SJSA1 (cell line): ENCODE data around the gene SDHAF4. TPM values are rescaled to one million over a fixed set of nuclear protein-coding genes. Genes with fewer than 3 reads are reported as not detected.
"Not testable (repeated sequence)": the region's sequence is repeated elsewhere in the genome, so short reads cannot be mapped to it uniquely, and the experiment has no call there.

Source experiments
- DNase-seq, 2 experiments: peaks; one replicate each; pipeline ENCODE4 v3.0.0-alpha.2; 2015 to 2020; ENCODE audit warnings: low spot score in 2 of 2, low read depth in 1 of 2
- H3K27ac ChIP-seq: fragments of 250-450 bp; sonication (Bioruptor Pico); 2 replicates; pipeline ENCODE4 v1.5.1; 2020; ENCODE audit warnings: mild to moderate bottlenecking, moderate library complexity
- H3K27me3 ChIP-seq: fragments of 250-450 bp; sonication (Bioruptor Pico); replicated peaks from 2 replicates; pipeline ENCODE4 v1.5.1; 2020; ENCODE audit warnings: mild to moderate bottlenecking, moderate library complexity
- H3K36me3 ChIP-seq: fragments of 250-450 bp; sonication (Bioruptor Pico); 2 replicates; pipeline ENCODE4 v1.5.1; 2020; ENCODE audit warnings: mild to moderate bottlenecking
- H3K4me1 ChIP-seq: fragments of 250-450 bp; sonication (Bioruptor Pico); replicated peaks from 2 replicates; pipeline ENCODE4 v1.6.1; 2021; ENCODE audit warnings: mild to moderate bottlenecking
- H3K4me3 ChIP-seq: fragments of 250-450 bp; sonication (Bioruptor Pico); 2 replicates; pipeline ENCODE4 v1.5.1; 2020; ENCODE audit warnings: mild to moderate bottlenecking
- H3K9me3 ChIP-seq: fragments of 250-450 bp; sonication (Bioruptor Pico); replicated peaks from 2 replicates; pipeline ENCODE4 v1.5.1; 2020; ENCODE audit warnings: mild to moderate bottlenecking
- total RNA-seq: library from RNA; depleted of rRNA; stranded (reverse); fragments of >200 nt; shearing (Covaris generic); gene quantifications from 2 replicates; pipeline ENCODE4 v1.2.3, GENCODE V29; 2014

Gene SDHAF4
- total RNA-seq, 1 experiment from 2014 or later: 12.4 TPM

GRCh38 chr6:70552974-70553373, 13.8 kb upstream of the SDHAF4 start:
- H3K4me3 ChIP-seq: no peak overlapping the region
- no peak for DNase-seq
- H3K27me3 ChIP-seq: no peaks in the 10 kb centered on the region
- no peaks in the 10 kb centered on the region for H3K36me3 ChIP-seq
- H3K27ac ChIP-seq: no peak overlapping the region
- no peaks in the 10 kb centered on the region for H3K9me3 ChIP-seq
- H3K4me1 ChIP-seq: no peaks in the 10 kb centered on the region

- no peaks in the 10 kb centered on the region for H3K27me3 ChIP-seq
- H3K9me3 ChIP-seq: no peaks in the 10 kb centered on the region
- H3K36me3 ChIP-seq: no peaks in the 10 kb centered on the region
- DNase-seq: no peak
- H3K4me1 ChIP-seq: no peaks in the 10 kb centered on the region
- no peak overlapping the region for H3K27ac ChIP-seq
- no peak overlapping the region for H3K4me3 ChIP-seq
Observed at GRCh38 chr6:70557998-70558397, 8.7 kb upstream of the SDHAF4 start.

- H3K27me3 ChIP-seq, H3K4me1 ChIP-seq, DNase-seq, H3K4me3 ChIP-seq, H3K27ac ChIP-seq, H3K36me3 ChIP-seq, H3K9me3 ChIP-seq: not testable (repeated sequence)
Observed at GRCh38 chr6:70562401-70562800, 4.3 kb upstream of the SDHAF4 start.

GRCh38 chr6:70563530-70563929, 3.2 kb upstream of the SDHAF4 start:
- no peaks in the 10 kb centered on the region for H3K4me1 ChIP-seq
- H3K9me3 ChIP-seq: no peaks in the 10 kb centered on the region
- H3K4me3 ChIP-seq: no peak overlapping the region
- no peak for DNase-seq
- peaks cover 4% of the 10 kb centered on the region for H3K36me3 ChIP-seq
- no peak overlapping the region for H3K27ac ChIP-seq
- H3K27me3 ChIP-seq: no peaks in the 10 kb centered on the region

GRCh38 chr6:70574643-70575042, 7.9 kb downstream of the SDHAF4 start:
- H3K9me3 ChIP-seq: no peaks in the 10 kb centered on the region
- DNase-seq: no peak
- no peaks in the 10 kb centered on the region for H3K36me3 ChIP-seq
- no peak overlapping the region for H3K4me3 ChIP-seq
- H3K4me1 ChIP-seq: no peaks in the 10 kb centered on the region
- no peaks in the 10 kb centered on the region for H3K27me3 ChIP-seq
- H3K27ac ChIP-seq: no peak overlapping the region

- DNase-seq: no peak
- H3K27me3 ChIP-seq: no peaks in the 10 kb centered on the region
Observed at GRCh38 chr6:70575899-70576495, 9.3 kb downstream of the SDHAF4 start.

GRCh38 chr6:70586114-70586513, 19.4 kb downstream of the SDHAF4 start:
- no peak for DNase-seq
- H3K4me1 ChIP-seq: no peaks in the 10 kb centered on the region
- no peak overlapping the region for H3K27ac ChIP-seq
- H3K36me3 ChIP-seq: no peaks in the 10 kb centered on the region; the same call in 1 of the 2 replicates
- no peaks in the 10 kb centered on the region for H3K27me3 ChIP-seq
- H3K4me3 ChIP-seq: no peak overlapping the region
- no peaks in the 10 kb centered on the region for H3K9me3 ChIP-seq

More at GRCh38 chr6:70575899-70576495, 9.3 kb downstream of the SDHAF4 start:
- Histone ChIP-seq H3K36me3 (no peaks in the 10 kb centered on the region), H3K4me1 (no peaks in the 10 kb centered on the region), H3K9me3 (no peaks in the 10 kb centered on the region), H3K27ac (no peak overlapping the region), H3K4me3 (no peak overlapping the region)

GRCh38 chr6:70590400-70590799, 23.7 kb downstream of the SDHAF4 start:
- Histone ChIP-seq H3K9me3 (no peaks in the 10 kb centered on the region), H3K4me3 (no peak overlapping the region), H3K27me3 (no peaks in the 10 kb centered on the region), H3K36me3 (no peaks in the 10 kb centered on the region), H3K4me1 (no peaks in the 10 kb centered on the region), H3K27ac (no peak overlapping the region)
- DNase-seq: no peak

GRCh38 chr6:70592391-70593117, 25.8 kb downstream of the SDHAF4 start:
- H3K27me3 ChIP-seq: no peaks in the 10 kb centered on the region
- H3K9me3 ChIP-seq: no peaks in the 10 kb centered on the region
- H3K4me1 ChIP-seq: no peaks in the 10 kb centered on the region
- H3K27ac ChIP-seq: no peak overlapping the region
- no peak for DNase-seq
- H3K4me3 ChIP-seq: no peak overlapping the region
- H3K36me3 ChIP-seq: no peaks in the 10 kb centered on the region

GRCh38 chr6:70593118-70593486, 26.4 kb downstream of the SDHAF4 start:
- DNase-seq: no peak

GRCh38 chr6:70599187-70599586, 32.5 kb downstream of the SDHAF4 start:
- Histone ChIP-seq H3K27ac (no peak overlapping the region), H3K27me3 (no peaks in the 10 kb centered on the region), H3K9me3 (no peaks in the 10 kb centered on the region), H3K4me1 (no peaks in the 10 kb centered on the region), H3K36me3 (no peaks in the 10 kb centered on the region), H3K4me3 (no peak overlapping the region)
- DNase-seq: no peak

More at GRCh38 chr6:70593118-70593486, 26.4 kb downstream of the SDHAF4 start:
- H3K9me3 ChIP-seq: no peaks in the 10 kb centered on the region
- H3K4me1 ChIP-seq: no peaks in the 10 kb centered on the region
- H3K27ac ChIP-seq: no peak overlapping the region
- H3K27me3 ChIP-seq: no peaks in the 10 kb centered on the region
- H3K4me3 ChIP-seq: no peak overlapping the region
- H3K36me3 ChIP-seq: no peaks in the 10 kb centered on the region

GRCh38 chr6:70601014-70601413, 34.3 kb downstream of the SDHAF4 start:
- H3K4me1 ChIP-seq: no peaks in the 10 kb centered on the region
- H3K4me3 ChIP-seq: no peak overlapping the region
- DNase-seq: no peak
- no peaks in the 10 kb centered on the region for H3K36me3 ChIP-seq
- H3K27ac ChIP-seq: no peak overlapping the region
- H3K9me3 ChIP-seq: no peaks in the 10 kb centered on the region
- no peaks in the 10 kb centered on the region for H3K27me3 ChIP-seq

GRCh38 chr6:70604254-70604653, 37.5 kb downstream of the SDHAF4 start:
- H3K36me3 ChIP-seq: no peaks in the 10 kb centered on the region
- H3K9me3 ChIP-seq: no peaks in the 10 kb centered on the region
- DNase-seq: no peak
- no peaks in the 10 kb centered on the region for H3K27me3 ChIP-seq
- H3K4me3 ChIP-seq: no peak overlapping the region
- H3K27ac ChIP-seq: no peak overlapping the region
- no peaks in the 10 kb centered on the region for H3K4me1 ChIP-seq

GRCh38 chr6:70607371-70607770, 40.6 kb downstream of the SDHAF4 start:
- not testable (repeated sequence) for H3K9me3 ChIP-seq, H3K27ac ChIP-seq, H3K27me3 ChIP-seq, H3K4me1 ChIP-seq, H3K4me3 ChIP-seq, H3K36me3 ChIP-seq, DNase-seq

GRCh38 chr6:70609181-70609580, 42.5 kb downstream of the SDHAF4 start:
- DNase-seq, H3K27me3 ChIP-seq: not testable (repeated sequence)

More at GRCh38 chr6:70609181-70609580, 42.5 kb downstream of the SDHAF4 start:
- not testable (repeated sequence) for H3K36me3 ChIP-seq, H3K9me3 ChIP-seq, H3K27ac ChIP-seq, H3K4me1 ChIP-seq, H3K4me3 ChIP-seq
